GM12878 (cell line): ENCODE results near the gene AFF1. TPM values are rescaled to one million over a fixed set of nuclear protein-coding genes. Genes with fewer than 3 reads are reported as not detected.

ENCODE experiments used
- ATAC-seq: fragments of 200-7000 bp; cut with Tn5 transposase; 3 replicates; pipeline ENCODE4 v1.9.1; 2020; ENCODE audit warnings: mild to moderate bottlenecking, moderate library complexity
- BruUV-seq: library from RNA; stranded (reverse); fragments of 400-500 nt; replicated peaks from 2 replicates; lab custom pipeline; 2021; lab: Mats Ljungman, UMichigan
- CTCF ChIA-PET: fragments of 300-600 bp; sonication (Branson Sonifier 250); formaldehyde crosslinking; extraction: SDS; loops from one replicate; lab custom pipeline; 2021; ENCODE audit warnings: inconsistent platforms; lab: Yijun Ruan, JAX
- POLR2A ChIA-PET: fragments of 350-600 bp; formaldehyde crosslinking; extraction: SDS; loops from one replicate; lab custom pipeline; 2021; ENCODE audit warnings: inconsistent platforms; lab: Charles Lee
- RAD21 ChIA-PET: fragments of 300-600 bp; sonication (Branson Sonifier 250); formaldehyde crosslinking; loops from one replicate; lab custom pipeline; 2023; ENCODE audit warnings: antibody characterized with exemption; ENCODE audit not compliant: unreplicated experiment; lab: Charles Lee
- SMC1A ChIA-PET: fragments of 300-600 bp; sonication (Branson Sonifier 250); formaldehyde crosslinking; loops from one replicate; lab custom pipeline; 2023; ENCODE audit not compliant: unreplicated experiment, uncharacterized antibody; lab: Charles Lee
- DNase-seq: peaks from one replicate; pipeline ENCODE4 v3.0.0-alpha.2; 2011; ENCODE audit warnings: low read depth, low spot score
- FAIRE-seq: peaks from 3 replicates; lab custom pipeline; 2011; peaks lifted over from hg19 to GRCh38; lab: Jason Lieb, UNC
- H2AFZ ChIP-seq: 2 replicates; pipeline ENCODE4 v1.6.0; 2011; ENCODE audit warnings: low read depth, low read length, control low read depth; ENCODE audit not compliant: control insufficient read depth
- H3K27ac ChIP-seq: 2 replicates; pipeline ENCODE4 v1.5.1; 2011; ENCODE audit warnings: control low read depth; ENCODE audit not compliant: control insufficient read depth, insufficient read depth
- H3K27me3 ChIP-seq, 2 experiments: replicated peaks in 1 of 2; 2 replicates each; pipeline versions ENCODE4 v1.6.0 to v1.6.1; 2011; ENCODE audit warnings: low read length in 1 of 2; ENCODE audit not compliant: control insufficient read depth in 2 of 2, insufficient read depth in 2 of 2
- H3K36me3 ChIP-seq, 2 experiments: 2 replicates each; pipeline ENCODE4 v1.5.1; 2011; ENCODE audit warnings: low read length in 1 of 2; ENCODE audit not compliant: control insufficient read depth in 2 of 2, insufficient read depth in 2 of 2
- H3K4me1 ChIP-seq: 2 replicates; pipeline ENCODE4 v1.6.1; 2011; ENCODE audit warnings: mild to moderate bottlenecking, low read length, moderate library complexity, mixed read lengths; ENCODE audit not compliant: control insufficient read depth, insufficient read depth
- H3K4me2 ChIP-seq: 2 replicates; pipeline ENCODE4 v1.6.0; 2011; ENCODE audit warnings: control low read depth; ENCODE audit not compliant: control insufficient read depth, insufficient read depth
- H3K4me3 ChIP-seq: fragments of 200-600 bp; sonication (generic); 2 replicates; pipeline ENCODE4 v1.5.1; 2016
- H3K79me2 ChIP-seq: 2 replicates; pipeline ENCODE4 v1.6.0; 2011; ENCODE audit warnings: low read length; ENCODE audit not compliant: control insufficient read depth, insufficient read depth
- H3K9ac ChIP-seq: 2 replicates; pipeline ENCODE4 v1.8.0; 2011; ENCODE audit warnings: low read length, control low read depth, mixed read lengths; ENCODE audit not compliant: control insufficient read depth, insufficient read depth
- H3K9me3 ChIP-seq: replicated peaks from 3 replicates; pipeline ENCODE4 v1.5.1; 2011; ENCODE audit warnings: mild to moderate bottlenecking, low read length; ENCODE audit not compliant: control insufficient read depth, insufficient read depth
- H4K20me1 ChIP-seq: 2 replicates; pipeline ENCODE4 v1.6.0; 2011; ENCODE audit not compliant: control insufficient read depth, insufficient read depth
- FOXK2 ChIP-seq: fragments of 450-650 bp; IDR thresholded peaks from 2 replicates; pipeline ENCODE4 v1.6.1; 2017; ENCODE audit warnings: mild to moderate bottlenecking, moderate library complexity
- NFXL1 ChIP-seq: fragments of 450-650 bp; IDR thresholded peaks from 2 replicates; pipeline ENCODE4 v1.6.1; 2017; ENCODE audit warnings: antibody characterized with exemption, mild to moderate bottlenecking, borderline replicate concordance
- NR2C2 ChIP-seq: IDR thresholded peaks from 2 replicates; pipeline ENCODE4 v1.6.1; 2011; ENCODE audit warnings: borderline replicate concordance, low read depth; ENCODE audit not compliant: control insufficient read depth, insufficient read length
- RB1 ChIP-seq: fragments of 450-650 bp; formaldehyde crosslinking; IDR thresholded peaks from 2 replicates; pipeline ENCODE4 v1.6.1; 2017; ENCODE audit warnings: mild to moderate bottlenecking, borderline replicate concordance
- STAT1 ChIP-seq: fragments of 450-650 bp; conservative IDR thresholded peaks from 2 replicates; pipeline ENCODE4 v1.6.1; 2014; ENCODE audit warnings: antibody characterized with exemption, mild to moderate bottlenecking
- STAT3 ChIP-seq: IDR thresholded peaks from 2 replicates; pipeline ENCODE4 v1.6.1; 2011; ENCODE audit warnings: low read depth, low read length, improper control_type of control experiment
- WGBS: methylation state at CpG from one replicate; pipeline ENCODE4 v1.1.6; 2016; ENCODE audit warnings: low lambda C conversion rate; ENCODE audit not compliant: insufficient replicate concordance, insufficient coverage; ENCODE audit errors: missing lambda C conversion rate; 5-methylcytosine and 5-hydroxymethylcytosine counted together
- in situ Hi-C: fragments of 300-500 bp; cut with MboI; formaldehyde crosslinking; loops from 9 replicates; pipeline ENCODE4 v1.14.3; 2018; ENCODE audit warnings: mixed read lengths
- intact Hi-C: fragments of 100-400 bp; cut with micrococcal nuclease; formaldehyde crosslinking; loops from one replicate; pipeline ENCODE4 v1.14.2; 2022; ENCODE audit not compliant: unreplicated experiment
- polyA plus RNA-seq, 11 experiments: library from polyadenylated mRNA; depleted of rRNA in 4 of 11; unstranded in 6 of 11; stranded (reverse) in 5 of 11; fragments of >200 nt; fragmentation: Nextera tagmentation in 4 of 11; fragmentation: Illumina TruSeq in 1 of 11; extraction: Ambion mirVana in 4 of 11; extraction: Trizol in 1 of 11; gene quantifications; 1 replicate in 1 of 11; 2 replicates in 10 of 11; pipeline versions ENCODE4 v1.2.1 to v1.2.3, GENCODE V29; 2011 to 2016; ENCODE audit warnings: inconsistent platforms in 2 of 11, missing spikeins in 2 of 11, low read depth in 1 of 11
- total RNA-seq, 4 experiments: library from RNA; depleted of rRNA in 3 of 4; stranded (reverse); fragments of >200 nt in 3 of 4; fragmentation: Illumina TruSeq in 1 of 4; extraction: Trizol in 1 of 4; gene quantifications; 2 replicates each; pipeline versions ENCODE4 v1.2.1 to v1.2.3, GENCODE V29; 2013 to 2021
- TF ChIP-seq, protein P1 (sequence below): IDR thresholded peaks from 2 replicates; pipeline ENCODE4 v1.6.1; 2012; ENCODE audit warnings: low read depth, low read length, improper control_type of control experiment
- TF ChIP-seq, protein P2 (sequence below): fragments of 450-650 bp; IDR thresholded peaks from 2 replicates; pipeline ENCODE4 v1.6.1; 2016; ENCODE audit warnings: mild to moderate bottlenecking
- TF ChIP-seq, protein P3 (sequence below): fragments of 450-650 bp; IDR thresholded peaks from 2 replicates; pipeline ENCODE4 v1.6.1; 2018; ENCODE audit warnings: mild to moderate bottlenecking, low read depth, moderate library complexity; ENCODE audit not compliant: partially characterized antibody
- TF ChIP-seq, protein P4 (sequence below): fragments of 450-650 bp; IDR thresholded peaks from 2 replicates; pipeline ENCODE4 v1.6.1; 2014; ENCODE audit warnings: mild to moderate bottlenecking
- TF ChIP-seq, protein P5 (sequence below): fragments of 450-650 bp; formaldehyde crosslinking; IDR thresholded peaks from 2 replicates; pipeline ENCODE4 v1.4.0; 2022; ENCODE audit warnings: mild to moderate bottlenecking, moderate library complexity

The AFF1 gene
- total and polyA plus RNA-seq, 10 of the 15 experiments (the other 5 are each of a cell fraction or from before 2014, with no cell fraction given) = 3.5 to 56.1 (median 21.5) TPM

DNA sequence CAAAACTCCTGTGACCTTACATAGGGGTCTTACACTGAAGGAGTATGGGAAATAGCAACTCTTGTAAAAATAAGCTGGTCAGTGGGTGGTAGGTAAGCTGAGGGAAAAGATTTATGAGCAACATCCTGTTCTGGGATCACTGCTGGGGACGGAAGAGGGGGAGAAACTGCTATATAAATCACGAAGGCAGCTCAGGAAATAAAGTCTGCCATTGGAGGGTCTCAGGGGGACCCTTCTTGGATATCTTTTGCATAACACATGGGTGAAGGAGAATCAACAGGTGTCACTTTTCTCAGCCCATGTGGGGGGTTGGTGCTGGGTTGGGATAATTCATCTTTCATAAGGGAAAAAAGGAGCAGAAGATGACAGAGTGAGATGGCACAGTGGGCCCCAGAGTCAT lies 33.7 kb downstream of the AFF1 start:
- Histone ChIP-seq H3K36me3 (no peaks in the 10 kb centered on the region), H3K4me2 (no peak overlapping the region), H4K20me1 (no peaks in the 10 kb centered on the region), H3K79me2 (peaks cover 75% of the 10 kb centered on the region), H3K9me3 (no peaks in the 10 kb centered on the region; the same call in 2 of the 3 replicates), H3K27ac (no peak overlapping the region), H3K4me3 (no peak overlapping the region), H3K27me3 (no peaks in the 10 kb centered on the region), H2AFZ (no peak overlapping the region), H3K4me1 (peaks cover 38% of the 10 kb centered on the region), H3K9ac (no peak overlapping the region)
- WGBS = 94% methylated on average over 2 of the region's 2 CpGs
- ChIA-PET SMC1A (interaction anchor here (0.9 to 2.9 kb wide), 5 partner anchors 9 to 85 kb away, joined by 3 to 17 read pairs (median 4); no protein-coding TSS in a partner anchor), CTCF (no interaction called here), RAD21 (interaction anchor here (1.0 kb wide), 1 partner anchor 9 kb away, joined by 4 read pairs; no protein-coding TSS in a partner anchor), POLR2A (interaction anchor here (1.2 kb wide), 1 partner anchor 12 kb away, joined by 6 read pairs; no protein-coding TSS in a partner anchor)
- no peak for FAIRE-seq
- ATAC-seq = no peak
- no TSS peak for BruUV-seq
- intact Hi-C loops (no loop called here), in situ Hi-C loops (no loop called here)
- no peak for DNase-seq
- TF ChIP-seq, protein P1, sequence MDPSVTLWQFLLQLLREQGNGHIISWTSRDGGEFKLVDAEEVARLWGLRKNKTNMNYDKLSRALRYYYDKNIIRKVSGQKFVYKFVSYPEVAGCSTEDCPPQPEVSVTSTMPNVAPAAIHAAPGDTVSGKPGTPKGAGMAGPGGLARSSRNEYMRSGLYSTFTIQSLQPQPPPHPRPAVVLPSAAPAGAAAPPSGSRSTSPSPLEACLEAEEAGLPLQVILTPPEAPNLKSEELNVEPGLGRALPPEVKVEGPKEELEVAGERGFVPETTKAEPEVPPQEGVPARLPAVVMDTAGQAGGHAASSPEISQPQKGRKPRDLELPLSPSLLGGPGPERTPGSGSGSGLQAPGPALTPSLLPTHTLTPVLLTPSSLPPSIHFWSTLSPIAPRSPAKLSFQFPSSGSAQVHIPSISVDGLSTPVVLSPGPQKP = no peak
- TF ChIP-seq NFXL1 = no peak
- no peak for TF ChIP-seq FOXK2
- TF ChIP-seq STAT3 = no peak
- TF ChIP-seq, protein P2, sequence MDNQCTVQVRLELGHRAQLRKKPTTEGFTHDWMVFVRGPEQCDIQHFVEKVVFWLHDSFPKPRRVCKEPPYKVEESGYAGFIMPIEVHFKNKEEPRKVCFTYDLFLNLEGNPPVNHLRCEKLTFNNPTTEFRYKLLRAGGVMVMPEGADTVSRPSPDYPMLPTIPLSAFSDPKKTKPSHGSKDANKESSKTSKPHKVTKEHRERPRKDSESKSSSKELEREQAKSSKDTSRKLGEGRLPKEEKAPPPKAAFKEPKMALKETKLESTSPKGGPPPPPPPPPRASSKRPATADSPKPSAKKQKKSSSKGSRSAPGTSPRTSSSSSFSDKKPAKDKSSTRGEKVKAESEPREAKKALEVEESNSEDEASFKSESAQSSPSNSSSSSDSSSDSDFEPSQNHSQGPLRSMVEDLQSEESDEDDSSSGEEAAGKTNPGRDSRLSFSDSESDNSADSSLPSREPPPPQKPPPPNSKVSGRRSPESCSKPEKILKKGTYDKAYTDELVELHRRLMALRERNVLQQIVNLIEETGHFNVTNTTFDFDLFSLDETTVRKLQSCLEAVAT = no peak
- TF ChIP-seq NR2C2 = no peak
- TF ChIP-seq RB1 = no peak
- TF ChIP-seq STAT1 = no peak
- TF ChIP-seq, protein P3, sequence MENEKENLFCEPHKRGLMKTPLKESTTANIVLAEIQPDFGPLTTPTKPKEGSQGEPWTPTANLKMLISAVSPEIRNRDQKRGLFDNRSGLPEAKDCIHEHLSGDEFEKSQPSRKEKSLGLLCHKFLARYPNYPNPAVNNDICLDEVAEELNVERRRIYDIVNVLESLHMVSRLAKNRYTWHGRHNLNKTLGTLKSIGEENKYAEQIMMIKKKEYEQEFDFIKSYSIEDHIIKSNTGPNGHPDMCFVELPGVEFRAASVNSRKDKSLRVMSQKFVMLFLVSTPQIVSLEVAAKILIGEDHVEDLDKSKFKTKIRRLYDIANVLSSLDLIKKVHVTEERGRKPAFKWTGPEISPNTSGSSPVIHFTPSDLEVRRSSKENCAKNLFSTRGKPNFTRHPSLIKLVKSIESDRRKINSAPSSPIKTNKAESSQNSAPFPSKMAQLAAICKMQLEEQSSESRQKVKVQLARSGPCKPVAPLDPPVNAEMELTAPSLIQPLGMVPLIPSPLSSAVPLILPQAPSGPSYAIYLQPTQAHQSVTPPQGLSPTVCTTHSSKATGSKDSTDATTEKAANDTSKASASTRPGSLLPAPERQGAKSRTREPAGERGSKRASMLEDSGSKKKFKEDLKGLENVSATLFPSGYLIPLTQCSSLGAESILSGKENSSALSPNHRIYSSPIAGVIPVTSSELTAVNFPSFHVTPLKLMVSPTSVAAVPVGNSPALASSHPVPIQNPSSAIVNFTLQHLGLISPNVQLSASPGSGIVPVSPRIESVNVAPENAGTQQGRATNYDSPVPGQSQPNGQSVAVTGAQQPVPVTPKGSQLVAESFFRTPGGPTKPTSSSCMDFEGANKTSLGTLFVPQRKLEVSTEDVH = no peak
- TF ChIP-seq, protein P4, sequence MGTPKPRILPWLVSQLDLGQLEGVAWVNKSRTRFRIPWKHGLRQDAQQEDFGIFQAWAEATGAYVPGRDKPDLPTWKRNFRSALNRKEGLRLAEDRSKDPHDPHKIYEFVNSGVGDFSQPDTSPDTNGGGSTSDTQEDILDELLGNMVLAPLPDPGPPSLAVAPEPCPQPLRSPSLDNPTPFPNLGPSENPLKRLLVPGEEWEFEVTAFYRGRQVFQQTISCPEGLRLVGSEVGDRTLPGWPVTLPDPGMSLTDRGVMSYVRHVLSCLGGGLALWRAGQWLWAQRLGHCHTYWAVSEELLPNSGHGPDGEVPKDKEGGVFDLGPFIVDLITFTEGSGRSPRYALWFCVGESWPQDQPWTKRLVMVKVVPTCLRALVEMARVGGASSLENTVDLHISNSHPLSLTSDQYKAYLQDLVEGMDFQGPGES = no peak
- TF ChIP-seq, protein P5, sequence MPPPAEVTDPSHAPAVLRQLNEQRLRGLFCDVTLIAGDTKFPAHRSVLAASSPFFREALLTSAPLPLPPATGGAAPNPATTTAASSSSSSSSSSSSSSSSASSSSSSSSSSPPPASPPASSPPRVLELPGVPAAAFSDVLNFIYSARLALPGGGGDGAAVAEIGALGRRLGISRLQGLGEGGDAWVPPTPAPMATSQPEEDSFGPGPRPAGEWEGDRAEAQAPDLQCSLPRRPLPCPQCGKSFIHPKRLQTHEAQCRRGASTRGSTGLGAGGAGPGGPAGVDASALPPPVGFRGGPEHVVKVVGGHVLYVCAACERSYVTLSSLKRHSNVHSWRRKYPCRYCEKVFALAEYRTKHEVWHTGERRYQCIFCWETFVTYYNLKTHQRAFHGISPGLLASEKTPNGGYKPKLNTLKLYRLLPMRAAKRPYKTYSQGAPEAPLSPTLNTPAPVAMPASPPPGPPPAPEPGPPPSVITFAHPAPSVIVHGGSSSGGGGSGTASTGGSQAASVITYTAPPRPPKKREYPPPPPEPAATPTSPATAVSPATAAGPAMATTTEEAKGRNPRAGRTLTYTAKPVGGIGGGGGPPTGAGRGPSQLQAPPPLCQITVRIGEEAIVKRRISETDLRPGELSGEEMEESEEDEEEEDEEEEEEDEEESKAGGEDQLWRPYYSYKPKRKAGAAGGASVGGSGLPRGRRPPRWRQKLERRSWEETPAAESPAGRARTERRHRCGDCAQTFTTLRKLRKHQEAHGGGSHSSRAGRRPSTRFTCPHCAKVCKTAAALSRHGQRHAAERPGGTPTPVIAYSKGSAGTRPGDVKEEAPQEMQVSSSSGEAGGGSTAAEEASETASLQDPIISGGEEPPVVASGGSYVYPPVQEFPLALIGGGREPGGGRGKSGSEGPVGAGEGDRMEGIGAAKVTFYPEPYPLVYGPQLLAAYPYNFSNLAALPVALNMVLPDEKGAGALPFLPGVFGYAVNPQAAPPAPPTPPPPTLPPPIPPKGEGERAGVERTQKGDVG = no peak
